Right cardiac atrium (tissue), 5 donors: ENCODE results near the gene TRUB2. TPM values are rescaled to one million over a fixed set of nuclear protein-coding genes. Genes with fewer than 3 reads are reported as not detected.

Experiments
- ATAC-seq, 2 donors: fragments of 200-7000 bp; cut with Tn5 transposase; one replicate each; pipeline versions ENCODE4 v1.8.0 to v1.9.1; 2020; ENCODE audit warnings: moderate library complexity in 2 of 2, mild to moderate bottlenecking in 1 of 2
- DNase-seq, 3 donors: peaks; one replicate each; pipeline ENCODE4 v3.0.0-alpha.2; 2020
- H3K27ac ChIP-seq: one replicate; pipeline ENCODE4 v1.5.1; 2013; ENCODE audit warnings: mild to moderate bottlenecking, low read length, control low read depth, moderate library complexity
- H3K27me3 ChIP-seq: one replicate; pipeline ENCODE4 v1.6.1; 2013; ENCODE audit not compliant: control insufficient read depth, insufficient read depth
- H3K4me1 ChIP-seq: one replicate; pipeline ENCODE4 v1.6.1; 2013; ENCODE audit warnings: low read length; ENCODE audit not compliant: control insufficient read depth, insufficient read depth
- H3K4me3 ChIP-seq: one replicate; pipeline ENCODE4 v1.5.1; 2013; ENCODE audit warnings: low read length, control low read depth
- H3K9me3 ChIP-seq: one replicate; pipeline ENCODE4 v1.6.1; 2013; ENCODE audit warnings: low read length; ENCODE audit not compliant: control insufficient read depth
- WGBS: extraction: QIAGEN DNeasy Blood & Tissue Kit; methylation state at CpG from one replicate; pipeline ENCODE4 v1.1.7; 2013; 5-methylcytosine and 5-hydroxymethylcytosine counted together
- intact Hi-C, 4 donors: fragments of 100-400 bp; cut with DNase I; formaldehyde crosslinking; loops; one replicate each; pipeline versions ENCODE4 v1.11.0 to v1.14.0; 2022 to 2023
- polyA plus RNA-seq: library from polyadenylated mRNA; stranded (reverse); fragments of 200-250 nt; gene quantifications from one replicate; pipeline ENCODE4 v1.2.3, GENCODE V29; 2013
- total RNA-seq, 4 donors: library from RNA; stranded (reverse); fragmentation: NEBNext Ultra II Directional; extraction: Animal tissue kit (Norgen Biotek cat#: 25700); gene quantifications; one replicate each; pipeline ENCODE4 v1.2.1, GENCODE V29; 2021
- donor health status: healthy with polysubstance abuse.
- donor health status: DM: no; HTN: yes; CAD: no.
- donor health status: DM: no; HTN: no; CAD: no.
- donor health status: DM: no; HTN: yes; CAD: no; lungs with severe emphysema.
- donor health status: DM: yes; HTN: yes; CAD: no.

The TRUB2 gene
- total and polyA plus RNA-seq, 5 donors, result 19.9 to 29.0 (median 25.3) TPM

- intact Hi-C loops, result no loop called here
- H3K27ac ChIP-seq, result peak overlapping the region; percentile 98
- H3K9me3 ChIP-seq, result no peaks in the 10 kb centered on the region
- no peak for ATAC-seq
- peaks cover 6% of the 10 kb centered on the region for H3K4me1 ChIP-seq
- peak overlapping the region; percentile 73 for H3K4me3 ChIP-seq
- DNase-seq, result no peak
- 27% methylated on average over 16 of the region's 16 CpGs for WGBS
- H3K27me3 ChIP-seq, result no peaks in the 10 kb centered on the region
These were observed 1.0 kb upstream of the TRUB2 start for GRCh38 chr9:128323212-128323730.

GRCh38 chr9:128321879-128322403 is 306 bp downstream of the TRUB2 start:
- H3K27ac ChIP-seq, result peak overlapping the region; percentile 23
- DNase-seq (no peak), ATAC-seq (no peak)
- H3K4me3 ChIP-seq, result peak overlapping the region; percentile 73
- intact Hi-C loops, result no loop called here
- H3K27me3 ChIP-seq, result no peaks in the 10 kb centered on the region
- WGBS, result 2% methylated on average over 21 of the region's 21 CpGs
- peaks cover 6% of the 10 kb centered on the region for H3K4me1 ChIP-seq
- no peaks in the 10 kb centered on the region for H3K9me3 ChIP-seq

GRCh38 chr9:128321343-128321742 is 904 bp downstream of the TRUB2 start:
- no peak overlapping the region for H3K27ac ChIP-seq
- H3K9me3 ChIP-seq, result no peaks in the 10 kb centered on the region

GRCh38 chr9:128317629-128318028 is 4.6 kb downstream of the TRUB2 start:
- Histone ChIP-seq H3K27me3 (no peaks in the 10 kb centered on the region), H3K4me3 (no peak overlapping the region), H3K27ac (no peak overlapping the region), H3K9me3 (no peaks in the 10 kb centered on the region), H3K4me1 (no peaks in the 10 kb centered on the region)
- intact Hi-C loops, result no loop called here
- WGBS, result 88% methylated on average over 2 of the region's 2 CpGs
- ATAC-seq (no peak), DNase-seq (no peak)

More at GRCh38 chr9:128321343-128321742, 904 bp downstream of the TRUB2 start:
- intact Hi-C loops, result no loop called here
- H3K4me1 ChIP-seq, result peaks cover 6% of the 10 kb centered on the region
- ATAC-seq (no peak), DNase-seq (no peak)
- 81% methylated on average over 7 of the region's 7 CpGs for WGBS
- no peaks in the 10 kb centered on the region for H3K27me3 ChIP-seq
- H3K4me3 ChIP-seq, result no peak overlapping the region

- no peak overlapping the region for H3K4me3 ChIP-seq
- WGBS, result 66% methylated on average over 9 of the region's 9 CpGs
- intact Hi-C loops, result no loop called here
- H3K27me3 ChIP-seq, result no peaks in the 10 kb centered on the region
- no peaks in the 10 kb centered on the region for H3K9me3 ChIP-seq
- DNase-seq (no peak), ATAC-seq (no peak)
- no peaks in the 10 kb centered on the region for H3K4me1 ChIP-seq
- H3K27ac ChIP-seq, result no peak overlapping the region
These were observed 5.8 kb downstream of the TRUB2 start for GRCh38 chr9:128316421-128316820.

- Histone ChIP-seq H3K4me3 (no peak overlapping the region), H3K9me3 (no peaks in the 10 kb centered on the region), H3K27ac (no peak overlapping the region), H3K4me1 (no peaks in the 10 kb centered on the region), H3K27me3 (no peaks in the 10 kb centered on the region)
- ATAC-seq (no peak), DNase-seq (no peak)
- intact Hi-C loops, result no loop called here
- 96% methylated on average over 4 of the region's 4 CpGs for WGBS
These were observed 7.5 kb downstream of the TRUB2 start for GRCh38 chr9:128314697-128315096.

GRCh38 chr9:128310461-128310860 is 11.8 kb downstream of the TRUB2 start:
- DNase-seq, result no peak
- Histone ChIP-seq H3K9me3 (no peaks in the 10 kb centered on the region), H3K4me1 (no peaks in the 10 kb centered on the region), H3K27me3 (no peaks in the 10 kb centered on the region), H3K27ac (peak overlapping the region; percentile 48), H3K4me3 (no peak overlapping the region)
- WGBS, result 59% methylated on average over 10 of the region's 10 CpGs
- intact Hi-C loops, result no loop called here
- ATAC-seq, result peak; percentile 61 to 78

- Histone ChIP-seq H3K4me1 (no peaks in the 10 kb centered on the region), H3K27me3 (no peaks in the 10 kb centered on the region), H3K27ac (no peak overlapping the region), H3K9me3 (no peaks in the 10 kb centered on the region), H3K4me3 (no peak overlapping the region)
- intact Hi-C loops, result no loop called here
- DNase-seq (no peak), ATAC-seq (no peak)
- WGBS, result 92% methylated on average over 16 of the region's 16 CpGs
These were observed 12.7 kb downstream of the TRUB2 start for GRCh38 chr9:128309551-128309950.

GRCh38 chr9:128304971-128305288 is 17.3 kb downstream of the TRUB2 start:
- Histone ChIP-seq H3K27ac (no peak overlapping the region), H3K9me3 (no peaks in the 10 kb centered on the region), H3K4me3 (no peak overlapping the region), H3K27me3 (no peaks in the 10 kb centered on the region), H3K4me1 (no peaks in the 10 kb centered on the region)
- intact Hi-C loops, result no loop called here
- ATAC-seq (no peak), DNase-seq (no peak)
- WGBS, result 66% methylated on average over 5 of the region's 5 CpGs

- Histone ChIP-seq H3K9me3 (no peaks in the 10 kb centered on the region), H3K4me1 (no peaks in the 10 kb centered on the region), H3K27me3 (no peaks in the 10 kb centered on the region), H3K4me3 (no peak overlapping the region), H3K27ac (no peak overlapping the region)
- ATAC-seq (peak in 1 of 2 donors; percentile 8), DNase-seq (no peak)
- intact Hi-C loops, result no loop called here
- 76% methylated on average over 9 of the region's 9 CpGs for WGBS
These were observed 17.9 kb downstream of the TRUB2 start for GRCh38 chr9:128304136-128304970.

- intact Hi-C loops, result no loop called here
- ATAC-seq (no peak), DNase-seq (no peak)
- Histone ChIP-seq H3K27ac (no peak overlapping the region), H3K27me3 (no peaks in the 10 kb centered on the region), H3K4me3 (no peak overlapping the region), H3K9me3 (no peaks in the 10 kb centered on the region), H3K4me1 (no peaks in the 10 kb centered on the region)
- WGBS, result 90% methylated on average over 20 of the region's 20 CpGs
These were observed 23.4 kb downstream of the TRUB2 start for GRCh38 chr9:128298535-128299482.
